Measurements from ENCODE around the gene GCH1. TPM values are rescaled to one million over a fixed set of nuclear protein-coding genes. Genes with fewer than 3 reads are reported as not detected.

GCH1 gene
- total RNA-seq, 1 experiment from 2014 or later: 16.7 TPM

DNA sequence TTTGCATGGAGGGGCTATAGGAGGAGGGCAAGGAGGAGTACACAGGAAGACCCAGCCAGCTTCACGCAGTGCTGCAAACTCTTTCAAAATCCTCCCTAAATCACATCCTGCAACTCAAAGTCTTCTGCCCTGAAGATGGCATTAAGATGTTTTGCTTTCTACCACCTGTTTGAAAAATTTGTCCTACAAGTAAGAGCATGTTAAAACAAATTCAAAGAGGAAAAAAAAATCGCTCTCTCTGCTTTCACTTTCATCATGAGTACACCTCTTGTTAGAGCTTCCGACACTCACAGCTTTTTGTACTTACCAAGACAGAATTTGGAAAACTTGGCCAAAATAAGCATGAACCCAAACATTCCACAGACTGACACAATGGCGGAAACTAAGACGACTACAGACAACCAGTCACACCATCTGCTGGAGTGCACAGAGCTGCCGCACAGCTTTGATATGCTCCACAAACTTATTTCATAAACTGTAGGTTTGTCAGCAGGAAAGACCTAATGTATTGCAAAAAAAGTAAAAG is 21.3 kb downstream of the GCH1 start:
- H4K20me1 ChIP-seq (ENCODE audit: insufficient read depth): no peaks in the 10 kb centered on the region
- no peaks in the 10 kb centered on the region for H3K27me3 ChIP-seq (ENCODE audit: insufficient read depth, low read length)
- no peaks in the 10 kb centered on the region for H3K79me2 ChIP-seq (ENCODE audit: insufficient read depth, low read length)
- no peaks in the 10 kb centered on the region for H3K36me3 ChIP-seq (ENCODE audit: control insufficient read depth in 1 of 2, insufficient read depth in 2 of 2, low read length in 2 of 2)
- ChIA-PET CTCF (no interaction called here), POLR2A (interaction anchor here (0.7 kb wide), 1 partner anchor 9 kb away, joined by 3 read pairs; no protein-coding TSS in a partner anchor), RAD21 (ENCODE audit: low non-redundant PET in 1 of 2, low total read pairs in 2 of 2, uncharacterized antibody in 2 of 2, unreplicated experiment in 2 of 2) (no interaction called here)
- no peaks in the 10 kb centered on the region; a peak in 1 of 4 replicates for H3K4me1 ChIP-seq (ENCODE audit: control insufficient read depth in 1 of 2, insufficient read depth in 2 of 2, low read length in 2 of 2)
- H2AFZ ChIP-seq (ENCODE audit: low read depth, low read length, poor library complexity, severe bottlenecking): no peak overlapping the region
- DNase-seq (ENCODE audit: low read depth, low spot score) (no peak), ATAC-seq (no peak)
- no TSS peak for BruUV-seq (replicated peaks)
- intact Hi-C loops (cut with micrococcal nuclease): no loop called here
- no peaks in the 10 kb centered on the region for H3K9me2 ChIP-seq (ENCODE audit: insufficient read depth)
- TF ChIP-seq FOSL1 (IDR thresholded peaks at IDR 0.05; ENCODE audit: low read depth) (no peak), SP1 (IDR thresholded peaks at IDR 0.05; ENCODE audit: low read depth) (no peak), CEBPB (IDR thresholded peaks at IDR 0.05; ENCODE audit: low read depth) (no peak)
- TF ChIP-seq, protein P1, sequence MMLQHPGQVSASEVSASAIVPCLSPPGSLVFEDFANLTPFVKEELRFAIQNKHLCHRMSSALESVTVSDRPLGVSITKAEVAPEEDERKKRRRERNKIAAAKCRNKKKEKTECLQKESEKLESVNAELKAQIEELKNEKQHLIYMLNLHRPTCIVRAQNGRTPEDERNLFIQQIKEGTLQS (IDR thresholded peaks at IDR 0.05): no peak
- TF ChIP-seq, protein P2, sequence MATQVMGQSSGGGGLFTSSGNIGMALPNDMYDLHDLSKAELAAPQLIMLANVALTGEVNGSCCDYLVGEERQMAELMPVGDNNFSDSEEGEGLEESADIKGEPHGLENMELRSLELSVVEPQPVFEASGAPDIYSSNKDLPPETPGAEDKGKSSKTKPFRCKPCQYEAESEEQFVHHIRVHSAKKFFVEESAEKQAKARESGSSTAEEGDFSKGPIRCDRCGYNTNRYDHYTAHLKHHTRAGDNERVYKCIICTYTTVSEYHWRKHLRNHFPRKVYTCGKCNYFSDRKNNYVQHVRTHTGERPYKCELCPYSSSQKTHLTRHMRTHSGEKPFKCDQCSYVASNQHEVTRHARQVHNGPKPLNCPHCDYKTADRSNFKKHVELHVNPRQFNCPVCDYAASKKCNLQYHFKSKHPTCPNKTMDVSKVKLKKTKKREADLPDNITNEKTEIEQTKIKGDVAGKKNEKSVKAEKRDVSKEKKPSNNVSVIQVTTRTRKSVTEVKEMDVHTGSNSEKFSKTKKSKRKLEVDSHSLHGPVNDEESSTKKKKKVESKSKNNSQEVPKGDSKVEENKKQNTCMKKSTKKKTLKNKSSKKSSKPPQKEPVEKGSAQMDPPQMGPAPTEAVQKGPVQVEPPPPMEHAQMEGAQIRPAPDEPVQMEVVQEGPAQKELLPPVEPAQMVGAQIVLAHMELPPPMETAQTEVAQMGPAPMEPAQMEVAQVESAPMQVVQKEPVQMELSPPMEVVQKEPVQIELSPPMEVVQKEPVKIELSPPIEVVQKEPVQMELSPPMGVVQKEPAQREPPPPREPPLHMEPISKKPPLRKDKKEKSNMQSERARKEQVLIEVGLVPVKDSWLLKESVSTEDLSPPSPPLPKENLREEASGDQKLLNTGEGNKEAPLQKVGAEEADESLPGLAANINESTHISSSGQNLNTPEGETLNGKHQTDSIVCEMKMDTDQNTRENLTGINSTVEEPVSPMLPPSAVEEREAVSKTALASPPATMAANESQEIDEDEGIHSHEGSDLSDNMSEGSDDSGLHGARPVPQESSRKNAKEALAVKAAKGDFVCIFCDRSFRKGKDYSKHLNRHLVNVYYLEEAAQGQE (IDR thresholded peaks at IDR 0.05; ENCODE audit: low read depth): no peak
- no peak overlapping the region for H3K27ac ChIP-seq (ENCODE audit: low read depth, low read length)
- H3K4me3 ChIP-seq (replicated peaks in 1 of 2; ENCODE audit: low read depth in 1 of 2, low read length in 2 of 2): no peak overlapping the region
- no peak overlapping the region for H3K4me2 ChIP-seq (ENCODE audit: low read length)
- H3K9me3 ChIP-seq (ENCODE audit: control insufficient read depth in 1 of 2, insufficient read depth in 1 of 2, low read depth in 1 of 2, low read length in 2 of 2): no peaks in the 10 kb centered on the region
- H3K9ac ChIP-seq (ENCODE audit: low read length): no peak overlapping the region

DNA sequence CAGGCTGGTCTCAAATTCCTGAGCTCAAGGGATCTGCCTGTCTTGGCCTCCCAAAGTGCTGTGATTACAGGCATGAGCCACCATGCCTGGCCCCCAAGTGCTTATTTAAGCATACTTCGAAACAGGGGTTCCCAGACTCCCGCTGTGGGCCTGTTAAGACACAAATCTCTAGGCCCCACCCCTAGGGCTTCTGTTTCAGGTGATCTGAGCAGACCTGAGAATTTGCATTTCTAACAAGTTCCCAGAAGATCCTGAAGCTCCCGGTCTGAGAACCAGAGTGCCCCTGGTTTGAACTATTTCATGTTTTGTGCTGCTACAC is 25.0 kb downstream of the GCH1 start:
- intact Hi-C loops (cut with micrococcal nuclease): no loop called here
- H3K4me3 ChIP-seq (replicated peaks in 1 of 2; ENCODE audit: low read depth in 1 of 2, low read length in 2 of 2): no peak overlapping the region
- POLR2A ChIA-PET: no interaction called here
- CTCF ChIA-PET: interaction anchor here (1.2 kb wide), 1 partner anchor 14 kb away, joined by 3 read pairs; no protein-coding TSS in a partner anchor
- DNase-seq (ENCODE audit: low read depth, low spot score) (no peak), ATAC-seq (no peak)
- H4K20me1 ChIP-seq (ENCODE audit: insufficient read depth): no peaks in the 10 kb centered on the region
- no peak overlapping the region for H3K4me2 ChIP-seq (ENCODE audit: low read length)
- no peaks in the 10 kb centered on the region for H3K79me2 ChIP-seq (ENCODE audit: insufficient read depth, low read length)
- H3K9ac ChIP-seq (ENCODE audit: low read length): no peak overlapping the region
- TF ChIP-seq, protein P1 (IDR thresholded peaks at IDR 0.05): no peak
- TF ChIP-seq CEBPB (IDR thresholded peaks at IDR 0.05; ENCODE audit: low read depth) (no peak), YY1 (IDR thresholded peaks at IDR 0.05; ENCODE audit: extremely low read depth, insufficient replicate concordance, low read depth, low read length) (no peak), RAD21 (IDR thresholded peaks at IDR 0.05; ENCODE audit: low read depth) (no peak), FOSL1 (IDR thresholded peaks at IDR 0.05; ENCODE audit: low read depth) (no peak), ZFX (IDR thresholded peaks at IDR 0.05) (no peak), POLR2AphosphoS5 (IDR thresholded peaks at IDR 0.05; ENCODE audit: low read depth, low read length) (no peak)
- TF ChIP-seq, protein P3, sequence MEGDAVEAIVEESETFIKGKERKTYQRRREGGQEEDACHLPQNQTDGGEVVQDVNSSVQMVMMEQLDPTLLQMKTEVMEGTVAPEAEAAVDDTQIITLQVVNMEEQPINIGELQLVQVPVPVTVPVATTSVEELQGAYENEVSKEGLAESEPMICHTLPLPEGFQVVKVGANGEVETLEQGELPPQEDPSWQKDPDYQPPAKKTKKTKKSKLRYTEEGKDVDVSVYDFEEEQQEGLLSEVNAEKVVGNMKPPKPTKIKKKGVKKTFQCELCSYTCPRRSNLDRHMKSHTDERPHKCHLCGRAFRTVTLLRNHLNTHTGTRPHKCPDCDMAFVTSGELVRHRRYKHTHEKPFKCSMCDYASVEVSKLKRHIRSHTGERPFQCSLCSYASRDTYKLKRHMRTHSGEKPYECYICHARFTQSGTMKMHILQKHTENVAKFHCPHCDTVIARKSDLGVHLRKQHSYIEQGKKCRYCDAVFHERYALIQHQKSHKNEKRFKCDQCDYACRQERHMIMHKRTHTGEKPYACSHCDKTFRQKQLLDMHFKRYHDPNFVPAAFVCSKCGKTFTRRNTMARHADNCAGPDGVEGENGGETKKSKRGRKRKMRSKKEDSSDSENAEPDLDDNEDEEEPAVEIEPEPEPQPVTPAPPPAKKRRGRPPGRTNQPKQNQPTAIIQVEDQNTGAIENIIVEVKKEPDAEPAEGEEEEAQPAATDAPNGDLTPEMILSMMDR (IDR thresholded peaks at IDR 0.05 in 2 of 3, conservative IDR thresholded peaks at IDR 0.05 in 1 of 3; ENCODE audit: borderline replicate concordance in 1 of 3, insufficient read depth in 1 of 3, low read depth in 2 of 3, low read length in 2 of 3): no peak
- H3K27ac ChIP-seq (ENCODE audit: low read depth, low read length): no peak overlapping the region
- no peaks in the 10 kb centered on the region for H3K9me3 ChIP-seq (ENCODE audit: control insufficient read depth in 1 of 2, insufficient read depth in 1 of 2, low read depth in 1 of 2, low read length in 2 of 2)
- RAD21 ChIA-PET (ENCODE audit: low non-redundant PET in 1 of 2, low total read pairs in 2 of 2, uncharacterized antibody in 2 of 2, unreplicated experiment in 2 of 2): no interaction called here
- no peaks in the 10 kb centered on the region; a peak in 1 of 4 replicates for H3K4me1 ChIP-seq (ENCODE audit: control insufficient read depth in 1 of 2, insufficient read depth in 2 of 2, low read length in 2 of 2)
- BruUV-seq (replicated peaks): no TSS peak
- H3K36me3 ChIP-seq (ENCODE audit: control insufficient read depth in 1 of 2, insufficient read depth in 2 of 2, low read length in 2 of 2): no peaks in the 10 kb centered on the region
- no peak overlapping the region for H2AFZ ChIP-seq (ENCODE audit: low read depth, low read length, poor library complexity, severe bottlenecking)
- no peaks in the 10 kb centered on the region for H3K9me2 ChIP-seq (ENCODE audit: insufficient read depth)
- H3K27me3 ChIP-seq (ENCODE audit: insufficient read depth, low read length): no peaks in the 10 kb centered on the region
